Measurements from ENCODE around the gene BDKRB1.

BDKRB1 gene

GRCh38 chr14:96274122-96274521 is 18.1 kb downstream of the BDKRB1 start:
- TF ChIP-seq, protein P1, sequence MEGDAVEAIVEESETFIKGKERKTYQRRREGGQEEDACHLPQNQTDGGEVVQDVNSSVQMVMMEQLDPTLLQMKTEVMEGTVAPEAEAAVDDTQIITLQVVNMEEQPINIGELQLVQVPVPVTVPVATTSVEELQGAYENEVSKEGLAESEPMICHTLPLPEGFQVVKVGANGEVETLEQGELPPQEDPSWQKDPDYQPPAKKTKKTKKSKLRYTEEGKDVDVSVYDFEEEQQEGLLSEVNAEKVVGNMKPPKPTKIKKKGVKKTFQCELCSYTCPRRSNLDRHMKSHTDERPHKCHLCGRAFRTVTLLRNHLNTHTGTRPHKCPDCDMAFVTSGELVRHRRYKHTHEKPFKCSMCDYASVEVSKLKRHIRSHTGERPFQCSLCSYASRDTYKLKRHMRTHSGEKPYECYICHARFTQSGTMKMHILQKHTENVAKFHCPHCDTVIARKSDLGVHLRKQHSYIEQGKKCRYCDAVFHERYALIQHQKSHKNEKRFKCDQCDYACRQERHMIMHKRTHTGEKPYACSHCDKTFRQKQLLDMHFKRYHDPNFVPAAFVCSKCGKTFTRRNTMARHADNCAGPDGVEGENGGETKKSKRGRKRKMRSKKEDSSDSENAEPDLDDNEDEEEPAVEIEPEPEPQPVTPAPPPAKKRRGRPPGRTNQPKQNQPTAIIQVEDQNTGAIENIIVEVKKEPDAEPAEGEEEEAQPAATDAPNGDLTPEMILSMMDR (conservative IDR thresholded peaks at IDR 0.05; ENCODE audit: low read depth, low read length), result no peak
- no peak overlapping the region for H3K4me3 ChIP-seq (ENCODE audit: low read depth, low read length)
- no peak for DNase-seq (ENCODE audit: low read depth)

DNA sequence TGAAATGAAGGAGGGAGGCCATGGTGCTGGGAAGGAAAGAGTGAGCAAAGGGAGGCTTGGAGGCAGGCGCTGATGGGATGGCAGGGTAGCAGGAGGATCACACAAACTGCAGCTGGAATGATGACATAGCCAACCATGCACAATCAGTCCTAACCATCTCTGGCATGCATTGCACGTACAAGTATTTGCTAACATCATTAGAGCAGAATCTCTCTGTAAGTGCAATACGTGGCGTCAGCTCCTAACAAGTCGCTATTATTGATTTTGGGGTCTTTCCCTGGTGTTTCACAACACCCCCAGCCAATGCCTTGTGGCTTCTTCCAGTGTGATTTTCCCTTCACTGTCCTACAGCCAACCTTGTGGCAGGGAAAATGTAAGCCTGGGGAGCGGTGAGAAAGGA is 18.5 kb downstream of the BDKRB1 start:
- no peak overlapping the region for H3K4me3 ChIP-seq (ENCODE audit: low read depth, low read length)
- TF ChIP-seq, protein P1 (conservative IDR thresholded peaks at IDR 0.05; ENCODE audit: low read depth, low read length), result no peak
- DNase-seq (ENCODE audit: low read depth), result peak; percentile 74

- no peak overlapping the region for H3K4me3 ChIP-seq (ENCODE audit: low read depth, low read length)
- DNase-seq (ENCODE audit: low read depth), result peak; percentile 85
- TF ChIP-seq, protein P1 (conservative IDR thresholded peaks at IDR 0.05; ENCODE audit: low read depth, low read length), result peak; percentile 99
Measured at GRCh38 chr14:96275177-96276112, 19.4 kb downstream of the BDKRB1 start.

DNA sequence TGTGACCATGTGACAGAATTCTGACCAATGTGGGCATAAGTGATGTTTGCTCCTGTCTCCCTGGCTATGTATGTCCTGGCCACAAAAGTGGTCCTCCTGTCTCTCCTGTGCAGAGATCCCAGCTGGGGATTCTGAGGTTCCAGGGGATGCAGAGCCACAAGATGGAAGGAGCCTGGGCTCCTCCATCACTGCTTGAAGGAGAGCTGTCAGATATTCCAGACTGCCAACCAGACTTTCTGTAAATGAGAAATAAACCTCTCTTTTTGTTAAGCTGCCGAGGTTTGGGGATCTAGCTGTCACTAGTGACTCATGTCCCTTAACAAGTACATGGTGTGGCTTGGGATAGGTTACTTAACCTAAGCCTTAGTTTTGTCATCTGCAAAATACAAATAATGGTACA is 21.9 kb downstream of the BDKRB1 start:
- no peak overlapping the region for H3K4me3 ChIP-seq (ENCODE audit: low read depth, low read length)
- TF ChIP-seq, protein P1 (conservative IDR thresholded peaks at IDR 0.05; ENCODE audit: low read depth, low read length), result no peak

DNA sequence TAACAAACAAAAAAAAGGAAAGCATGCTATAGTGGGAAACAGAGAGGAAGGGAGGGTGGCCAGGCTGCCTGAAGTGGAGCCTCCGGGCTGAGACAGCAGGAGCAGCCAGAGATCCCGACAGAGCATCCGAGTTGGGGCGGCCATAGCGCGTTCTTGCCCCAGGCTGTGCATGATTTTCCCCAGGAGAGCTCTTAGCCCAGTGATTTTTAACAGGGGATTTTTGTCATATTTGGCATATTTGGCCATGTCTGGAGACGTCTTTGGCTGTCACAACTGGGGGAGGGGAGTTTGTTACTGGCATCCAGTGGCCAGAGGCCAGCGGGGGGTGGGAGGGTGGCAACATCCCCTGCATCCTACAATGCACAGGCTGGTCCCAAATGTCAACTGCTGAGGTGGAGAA is 23.6 kb downstream of the BDKRB1 start:
- TF ChIP-seq, protein P1 (conservative IDR thresholded peaks at IDR 0.05; ENCODE audit: low read depth, low read length), result no peak
- no peak overlapping the region for H3K4me3 ChIP-seq (ENCODE audit: low read depth, low read length)
- DNase-seq (ENCODE audit: low read depth), result peak; percentile 38

More for the DNA sequence above, 21.9 kb downstream of the BDKRB1 start:
- no peak for DNase-seq (ENCODE audit: low read depth)

- no peak overlapping the region for H3K4me3 ChIP-seq (ENCODE audit: low read depth, low read length)
- no peak for DNase-seq (ENCODE audit: low read depth)
- TF ChIP-seq, protein P1 (conservative IDR thresholded peaks at IDR 0.05; ENCODE audit: low read depth, low read length), result no peak
Measured at GRCh38 chr14:96280104-96280503, 24.1 kb downstream of the BDKRB1 start.

DNA sequence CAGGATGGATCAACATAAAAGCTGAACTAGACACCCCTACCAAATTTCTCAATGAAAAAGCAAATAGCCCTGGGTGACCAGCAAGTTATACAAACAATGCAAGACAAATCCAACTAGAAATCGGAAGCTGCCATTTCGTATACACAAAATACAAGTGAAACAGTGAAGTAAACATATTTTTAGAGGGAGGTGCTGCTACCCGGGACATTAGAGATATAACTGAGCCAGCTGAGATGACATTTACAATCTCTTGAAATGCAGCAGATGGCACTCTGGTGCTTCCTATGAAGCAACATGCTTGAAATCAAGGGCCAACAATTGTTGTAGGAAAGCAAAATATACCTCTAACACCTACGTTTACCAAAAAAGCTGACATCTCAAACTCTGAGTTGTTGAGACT is 25.5 kb downstream of the BDKRB1 start:
- no peak for DNase-seq (ENCODE audit: low read depth)
- TF ChIP-seq, protein P1 (conservative IDR thresholded peaks at IDR 0.05; ENCODE audit: low read depth, low read length), result no peak
- H3K4me3 ChIP-seq (ENCODE audit: low read depth, low read length), result no peak overlapping the region

Data from choroid plexus epithelial cell (primary cell).